GM18499 (cell line): Measurements from ENCODE around the gene NLRP9.
A peak's percentile ranks its signal among the peaks of the same experiment; 100 is the strongest.

Experiments used
- ATAC-seq: cut with Tn5 transposase; IDR thresholded peaks from one replicate; pipeline ENCODE4 v1.9.1; 2021; ENCODE audit warnings: moderate number of reproducible peaks; ENCODE audit not compliant: insufficient read depth, unreplicated experiment

Gene NLRP9

GRCh38 chr19:55689411-55690108 is 48.6 kb downstream of the NLRP9 start:
- no peak for ATAC-seq

DNA sequence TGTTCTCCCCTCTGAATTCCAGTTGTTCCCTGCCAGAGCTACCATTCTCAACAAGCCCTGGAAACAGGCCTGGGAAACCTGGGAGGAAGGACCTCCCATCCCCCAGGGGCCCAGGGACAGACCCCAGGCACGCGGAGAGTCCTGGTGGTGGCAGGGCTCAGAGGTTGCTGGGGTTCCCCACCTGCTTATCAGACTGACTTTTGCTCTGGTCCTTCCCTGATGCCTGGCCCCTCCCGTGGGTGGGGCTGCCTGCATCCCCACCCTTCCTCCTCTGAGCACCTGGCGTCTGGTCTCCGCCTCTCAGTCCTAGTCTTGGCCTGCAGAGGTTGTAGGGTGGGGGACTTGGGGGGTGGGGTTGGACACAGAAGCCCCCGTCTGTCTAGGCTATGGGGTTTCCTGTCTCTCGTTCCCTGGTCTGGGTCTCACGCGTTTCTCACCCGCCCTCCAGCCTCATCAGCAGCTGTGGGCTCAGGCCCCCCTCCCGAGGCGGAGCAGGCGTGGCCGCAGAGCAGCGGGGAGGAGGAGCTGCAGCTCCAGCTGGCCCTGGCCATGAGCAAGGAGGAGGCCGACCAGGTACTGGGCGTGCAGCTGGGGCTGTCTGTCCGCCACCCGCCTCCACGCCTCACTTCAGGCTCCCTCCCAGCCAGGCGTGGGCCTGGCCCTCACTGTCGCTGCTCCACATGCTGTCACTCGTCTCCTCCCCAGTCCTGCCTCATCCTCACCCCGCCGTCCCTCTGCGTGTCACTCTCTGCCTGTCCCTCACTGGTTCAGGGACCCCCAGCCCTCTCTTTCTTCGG is 49.6 kb downstream of the NLRP9 start:
- ATAC-seq = no peak

GRCh38 chr19:55687281-55688201 is 50.7 kb downstream of the NLRP9 start:
- ATAC-seq = no peak

- ATAC-seq = no peak
Observed at GRCh38 chr19:55686311-55687050, 51.7 kb downstream of the NLRP9 start.

GRCh38 chr19:55685776-55686175 is 52.4 kb downstream of the NLRP9 start:
- no peak for ATAC-seq

DNA sequence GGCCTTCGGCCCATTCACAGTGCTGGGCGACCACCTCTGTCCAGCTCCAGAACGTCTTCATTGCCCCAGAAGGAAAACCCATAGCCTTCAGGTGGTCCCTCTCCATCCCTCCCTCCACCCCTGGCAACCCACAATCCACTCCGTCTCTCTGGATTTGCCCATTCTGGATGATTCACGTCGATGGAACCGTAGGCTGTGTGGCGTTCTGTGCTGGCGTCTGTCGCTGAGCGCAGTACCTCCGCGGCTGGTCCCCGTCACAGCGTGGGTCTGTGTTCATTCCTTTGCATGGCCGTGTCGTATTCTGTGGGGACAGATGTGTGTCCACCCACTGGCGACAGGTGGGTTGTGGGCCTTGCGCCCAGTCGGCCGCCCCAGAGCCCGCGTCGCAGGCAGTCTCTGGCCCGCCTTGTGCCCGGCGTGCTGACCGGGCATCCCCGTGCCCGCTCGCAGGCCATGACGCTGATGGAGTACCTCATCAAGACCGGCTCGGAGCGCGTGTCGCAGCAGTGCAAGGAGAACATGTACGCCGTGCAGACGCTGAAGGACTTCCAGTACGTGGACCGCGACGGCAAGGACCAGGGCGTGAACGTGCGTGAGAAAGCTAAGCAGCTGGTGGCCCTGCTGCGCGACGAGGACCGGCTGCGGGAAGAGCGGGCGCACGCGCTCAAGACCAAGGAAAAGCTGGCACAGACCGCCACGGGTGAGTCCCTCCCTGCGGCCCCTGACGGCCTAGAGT is 53.1 kb downstream of the NLRP9 start:
- ATAC-seq = no peak

DNA sequence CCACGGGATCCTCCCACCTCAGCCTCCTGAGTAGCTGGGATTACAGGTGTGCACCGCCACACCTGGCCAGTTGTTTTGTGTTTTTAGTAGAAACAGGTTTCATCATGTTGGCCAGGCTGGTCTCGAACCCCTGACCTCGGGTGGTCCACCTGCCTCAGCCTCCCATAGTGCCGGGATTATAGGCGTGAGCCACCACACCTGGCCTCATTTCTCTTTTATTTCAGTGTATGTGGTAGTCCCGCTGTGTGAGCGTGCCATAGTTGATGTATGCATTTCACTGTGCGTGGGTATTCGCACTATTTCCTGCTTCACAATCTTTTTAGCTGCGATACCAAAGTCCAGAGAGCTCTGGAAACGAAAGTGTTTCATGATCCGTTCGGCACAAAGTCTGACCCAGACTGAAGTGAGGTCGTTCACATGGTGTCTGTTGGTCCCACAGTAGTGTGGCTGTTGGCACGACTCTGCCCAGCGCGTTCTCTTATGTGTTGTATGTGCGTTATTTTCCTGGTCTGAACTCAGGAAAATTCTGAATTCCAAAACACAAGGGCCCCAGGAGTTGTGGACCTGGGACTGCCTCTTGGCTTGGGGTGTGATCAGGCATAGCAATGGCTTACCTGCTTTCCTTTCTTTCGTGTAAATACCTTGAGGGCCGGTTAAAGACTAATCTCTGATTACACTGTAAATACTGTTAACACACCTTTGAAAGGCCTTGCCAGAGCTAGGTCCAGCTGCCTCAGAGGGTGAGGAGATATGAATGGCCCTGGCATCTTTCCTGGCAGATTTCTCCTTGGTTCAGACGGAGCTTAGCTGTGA is 54.5 kb downstream of the NLRP9 start:
- no peak for ATAC-seq

GRCh38 chr19:55681131-55682092 is 56.8 kb downstream of the NLRP9 start:
- ATAC-seq = no peak

DNA sequence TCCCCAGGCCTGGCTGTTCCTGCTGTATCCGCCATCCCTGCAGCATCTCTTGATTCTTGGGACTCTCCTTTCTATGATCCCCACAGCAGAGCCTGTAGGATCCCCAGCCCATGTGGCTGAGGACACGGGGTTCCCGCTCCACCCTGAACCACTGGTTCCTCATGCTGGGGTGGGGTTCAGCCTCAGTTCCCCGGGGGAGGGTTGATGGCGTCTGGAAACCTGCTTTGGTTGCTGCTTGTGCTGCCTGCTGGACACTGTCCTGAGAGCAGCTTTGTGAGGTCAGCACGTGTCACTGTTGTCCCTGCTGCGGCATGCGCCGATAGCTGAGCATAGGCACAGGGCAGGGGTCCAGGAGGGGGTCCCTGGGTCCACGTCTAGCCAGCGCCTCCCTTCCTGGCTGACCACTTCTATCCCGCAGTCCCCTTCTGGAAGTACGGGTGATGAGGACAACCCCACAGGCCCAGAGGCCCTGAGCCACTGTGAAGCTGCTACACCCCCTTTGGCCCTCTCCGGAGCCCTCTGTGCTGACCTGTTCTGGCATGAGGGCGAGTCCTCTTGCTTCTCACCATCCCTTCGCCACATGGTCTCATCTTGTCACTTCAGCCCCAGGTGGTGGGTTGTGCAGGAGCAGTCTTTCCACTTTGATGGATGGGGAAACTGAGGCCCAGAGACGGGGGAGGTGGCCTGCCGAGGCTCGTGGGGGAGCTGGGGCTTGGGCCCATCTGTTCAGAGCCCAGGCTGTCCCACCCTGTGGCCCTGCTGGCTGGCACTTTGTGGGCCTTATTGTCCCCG is 57.7 kb downstream of the NLRP9 start:
- ATAC-seq = no peak

GRCh38 chr19:55679343-55680257 is 58.6 kb downstream of the NLRP9 start:
- ATAC-seq = no peak

DNA sequence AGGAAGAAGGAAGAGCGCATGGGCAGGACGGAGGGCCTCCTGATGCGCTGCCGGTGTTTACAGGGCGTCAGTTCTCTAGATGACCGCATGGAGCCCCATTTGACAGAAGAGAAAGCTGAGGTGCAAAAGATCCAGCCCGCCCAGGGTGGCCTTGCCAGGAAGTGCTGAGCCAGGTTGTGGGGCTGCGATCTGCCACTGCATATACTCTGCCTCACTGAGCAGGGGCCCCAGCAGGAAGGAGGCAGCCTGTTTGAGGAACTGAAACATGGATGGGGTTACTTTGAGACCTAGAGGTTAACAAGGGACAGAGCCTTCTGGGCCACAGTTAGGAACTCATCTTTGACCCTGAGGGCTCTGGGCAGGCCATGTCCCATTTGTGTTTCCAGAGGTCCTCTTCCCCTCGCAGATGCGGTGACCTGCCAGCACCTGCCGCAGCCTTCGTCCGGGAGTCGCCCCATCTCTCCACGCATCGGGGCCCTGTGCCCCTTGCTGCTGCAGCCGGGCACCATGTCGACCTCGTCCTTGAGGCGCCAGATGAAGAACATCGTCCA is 60.0 kb downstream of the NLRP9 start:
- peak; percentile 71 for ATAC-seq

GRCh38 chr19:55677572-55678028 is 60.6 kb downstream of the NLRP9 start:
- no peak for ATAC-seq

GRCh38 chr19:55676889-55677505 is 61.2 kb downstream of the NLRP9 start:
- ATAC-seq = no peak

DNA sequence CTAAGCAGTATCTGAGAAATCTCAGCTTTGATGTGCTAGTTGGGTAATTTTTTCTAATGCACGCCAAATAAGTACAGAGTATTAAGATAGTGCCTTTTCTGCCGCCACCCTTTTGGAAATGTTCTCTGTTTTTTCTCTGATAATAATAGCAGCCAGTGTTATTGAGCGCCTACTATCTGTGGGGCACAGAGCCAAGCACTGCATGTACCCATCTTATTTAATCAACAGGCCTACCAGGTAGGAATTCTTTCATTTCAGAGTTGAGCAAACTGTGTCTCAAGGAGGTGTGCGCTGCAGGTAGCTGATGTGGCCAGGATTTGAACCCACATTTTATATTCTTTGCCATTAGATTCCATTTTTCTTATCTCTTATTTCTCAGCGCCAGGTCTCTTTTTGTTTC is 61.8 kb downstream of the NLRP9 start:
- no peak for ATAC-seq
